ENCODE data around the gene MRPL12. TPM values are rescaled to one million over a fixed set of nuclear protein-coding genes. Genes with fewer than 3 reads are reported as not detected.

Gene MRPL12
- total and polyA plus RNA-seq, 8 donors, result 27.2 to 72.2 (median 35.3) TPM

GRCh38 chr17:81716674-81716996 is 13.5 kb downstream of the MRPL12 start:
- ATAC-seq, result no peak

DNA sequence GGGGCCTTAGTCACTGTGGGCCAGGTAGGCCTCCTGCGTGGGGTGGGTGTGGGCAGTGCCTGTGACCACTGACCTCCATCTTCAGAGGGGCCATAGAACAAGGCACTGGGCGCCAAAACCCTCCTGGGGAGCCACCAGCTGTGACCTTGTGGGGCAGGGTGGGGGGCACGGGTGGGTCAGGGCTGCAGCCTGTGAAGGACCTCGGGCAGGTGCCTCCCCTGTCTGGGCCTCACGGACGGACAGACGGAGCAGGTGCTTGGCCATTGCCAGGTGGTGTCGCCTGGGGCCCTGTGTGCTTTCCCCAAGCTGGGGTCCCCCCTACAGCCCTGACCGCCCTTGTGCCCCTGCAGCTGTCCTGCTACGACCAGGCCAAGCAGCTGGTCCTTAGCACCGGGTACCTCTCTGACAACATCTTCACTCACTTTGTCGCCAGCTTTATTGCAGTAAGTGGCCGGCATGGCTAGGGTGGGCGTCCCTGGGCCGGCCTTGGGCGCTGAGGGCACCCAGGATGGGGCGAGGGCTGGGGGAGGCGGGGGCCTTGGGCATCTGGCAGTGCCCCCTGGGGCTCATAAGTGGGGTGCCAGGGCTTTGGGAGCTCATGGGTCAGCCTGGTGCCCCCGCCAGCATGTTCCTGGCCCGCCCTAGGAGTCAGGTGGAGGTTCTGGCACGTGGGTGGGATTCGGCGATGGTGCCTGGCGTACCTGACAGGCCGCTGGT is 14.0 kb downstream of the MRPL12 start:
- Histone ChIP-seq H3K9me3 (no peaks in the 10 kb centered on the region), H3K36me3 (peaks cover 0 to 28% of the 10 kb centered on the region in 2 donors), H3K27me3 (peaks cover 0 to 1% of the 10 kb centered on the region in 2 donors), H3K4me1 (peaks cover 12 to 27% of the 10 kb centered on the region in 2 donors), H3K4me3 (no peak overlapping the region), H3K27ac (no peak overlapping the region)
- intact Hi-C loops (cut with DNase I), result no loop called here
- ATAC-seq, result no peak
- TF ChIP-seq, protein P1, sequence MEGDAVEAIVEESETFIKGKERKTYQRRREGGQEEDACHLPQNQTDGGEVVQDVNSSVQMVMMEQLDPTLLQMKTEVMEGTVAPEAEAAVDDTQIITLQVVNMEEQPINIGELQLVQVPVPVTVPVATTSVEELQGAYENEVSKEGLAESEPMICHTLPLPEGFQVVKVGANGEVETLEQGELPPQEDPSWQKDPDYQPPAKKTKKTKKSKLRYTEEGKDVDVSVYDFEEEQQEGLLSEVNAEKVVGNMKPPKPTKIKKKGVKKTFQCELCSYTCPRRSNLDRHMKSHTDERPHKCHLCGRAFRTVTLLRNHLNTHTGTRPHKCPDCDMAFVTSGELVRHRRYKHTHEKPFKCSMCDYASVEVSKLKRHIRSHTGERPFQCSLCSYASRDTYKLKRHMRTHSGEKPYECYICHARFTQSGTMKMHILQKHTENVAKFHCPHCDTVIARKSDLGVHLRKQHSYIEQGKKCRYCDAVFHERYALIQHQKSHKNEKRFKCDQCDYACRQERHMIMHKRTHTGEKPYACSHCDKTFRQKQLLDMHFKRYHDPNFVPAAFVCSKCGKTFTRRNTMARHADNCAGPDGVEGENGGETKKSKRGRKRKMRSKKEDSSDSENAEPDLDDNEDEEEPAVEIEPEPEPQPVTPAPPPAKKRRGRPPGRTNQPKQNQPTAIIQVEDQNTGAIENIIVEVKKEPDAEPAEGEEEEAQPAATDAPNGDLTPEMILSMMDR (IDR thresholded peaks at IDR 0.05), result no peak
- DNase-seq, result no peak

More at GRCh38 chr17:81716674-81716996, 13.5 kb downstream of the MRPL12 start:
- DNase-seq, result no peak
- no peak overlapping the region for H3K27ac ChIP-seq
- H3K36me3 ChIP-seq, result peaks cover 0 to 28% of the 10 kb centered on the region in 2 donors
- no peak overlapping the region for H3K4me3 ChIP-seq
- H3K27me3 ChIP-seq, result no peaks in the 10 kb centered on the region
- peaks cover 10 to 26% of the 10 kb centered on the region in 2 donors for H3K4me1 ChIP-seq
- H3K9me3 ChIP-seq, result no peaks in the 10 kb centered on the region
- TF ChIP-seq, protein P1 (IDR thresholded peaks at IDR 0.05), result no peak
- intact Hi-C loops (cut with DNase I), result no loop called here

- no peak overlapping the region for H3K4me3 ChIP-seq
- peaks cover 14 to 27% of the 10 kb centered on the region in 2 donors for H3K4me1 ChIP-seq
- DNase-seq (no peak), ATAC-seq (no peak)
- H3K27me3 ChIP-seq, result peaks cover 0 to 4% of the 10 kb centered on the region in 2 donors
- peaks cover 0 to 28% of the 10 kb centered on the region in 2 donors for H3K36me3 ChIP-seq
- TF ChIP-seq, protein P1 (IDR thresholded peaks at IDR 0.05), result no peak
- intact Hi-C loops (cut with DNase I), result no loop called here
- no peak overlapping the region for H3K27ac ChIP-seq
- no peaks in the 10 kb centered on the region for H3K9me3 ChIP-seq
Observed at GRCh38 chr17:81717766-81718089, 14.6 kb downstream of the MRPL12 start.

DNA sequence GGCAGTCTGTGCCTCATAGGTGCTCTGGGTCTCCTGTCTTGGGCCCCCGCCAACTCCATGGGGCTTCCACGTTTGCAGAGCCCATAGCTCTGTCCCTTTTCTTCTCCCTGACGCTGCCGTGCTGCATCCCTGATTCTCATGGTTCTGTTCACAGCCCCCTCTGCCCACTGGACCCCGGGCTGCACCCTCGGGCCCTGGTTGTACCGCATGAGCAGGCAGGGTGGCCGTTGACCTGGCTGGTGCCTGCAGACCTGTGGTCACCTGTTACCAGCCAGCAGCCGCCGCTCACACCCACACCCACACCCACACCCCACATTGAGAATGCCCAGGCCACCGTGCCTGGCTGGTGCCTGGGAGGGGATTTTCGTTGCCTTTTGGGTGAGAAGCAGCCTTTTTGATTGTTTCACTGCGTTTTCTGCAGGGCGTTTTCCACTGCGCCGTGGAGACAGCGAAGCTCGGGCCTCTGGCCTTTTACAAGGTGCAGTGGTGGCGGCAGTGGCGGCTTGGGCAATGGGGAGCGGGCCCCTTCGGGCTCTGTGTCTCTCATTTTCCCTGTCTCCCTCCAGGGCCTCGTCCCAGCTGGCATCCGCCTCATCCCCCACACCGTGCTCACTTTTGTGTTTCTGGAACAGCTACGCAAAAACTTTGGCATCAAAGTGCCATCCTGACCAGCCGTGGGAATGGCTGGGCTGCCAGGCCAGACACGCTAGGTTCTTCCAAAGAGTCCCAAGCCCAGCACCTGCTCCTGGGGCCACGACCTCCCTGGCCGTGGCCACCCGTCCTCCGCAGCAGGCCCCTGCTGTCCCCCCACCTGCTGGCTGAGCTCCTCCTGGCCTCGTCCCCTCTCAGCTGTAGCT is 16.5 kb downstream of the MRPL12 start:
- Histone ChIP-seq H3K9me3 (no peaks in the 10 kb centered on the region), H3K27ac (no peak overlapping the region), H3K36me3 (peaks cover 0 to 28% of the 10 kb centered on the region in 2 donors), H3K27me3 (peaks cover 0 to 19% of the 10 kb centered on the region in 2 donors), H3K4me1 (peaks cover 7 to 23% of the 10 kb centered on the region in 2 donors), H3K4me3 (no peak overlapping the region)
- TF ChIP-seq, protein P1 (IDR thresholded peaks at IDR 0.05), result no peak
- intact Hi-C loops (cut with DNase I), result no loop called here
- DNase-seq, result no peak
- no peak for ATAC-seq
